ENCODE measurements around the gene SLC35G6.

The SLC35G6 gene

GRCh38 chr17:7508145-7508544, 26.9 kb downstream of the SLC35G6 start:
- DNase-seq, result no peak

- DNase-seq, result no peak
Observed at GRCh38 chr17:7508846-7509245, 27.6 kb downstream of the SLC35G6 start.

- DNase-seq, result no peak
Observed at GRCh38 chr17:7509937-7510336, 28.7 kb downstream of the SLC35G6 start.

- DNase-seq, result no peak
Observed at GRCh38 chr17:7511108-7511507, 29.9 kb downstream of the SLC35G6 start.

- DNase-seq, result no peak
Observed at GRCh38 chr17:7512105-7512504, 30.9 kb downstream of the SLC35G6 start.

GRCh38 chr17:7512824-7513540, 31.7 kb downstream of the SLC35G6 start:
- no peak for DNase-seq

- no peak for DNase-seq
Observed at GRCh38 chr17:7513850-7514419, 32.7 kb downstream of the SLC35G6 start.

GRCh38 chr17:7515911-7516610, 34.8 kb downstream of the SLC35G6 start:
- no peak for DNase-seq

GRCh38 chr17:7523033-7523432, 41.8 kb downstream of the SLC35G6 start:
- DNase-seq, result peak; percentile 33

- no peak for DNase-seq
Observed at GRCh38 chr17:7528842-7529241, 47.6 kb downstream of the SLC35G6 start.

- DNase-seq, result no peak
Observed at GRCh38 chr17:7530023-7530900, 49.0 kb downstream of the SLC35G6 start.
